Measurements from ENCODE around the gene KCNG3.

GRCh38 chr2:42401773-42402172 is 92.0 kb downstream of the KCNG3 start:
- TF ChIP-seq EZH2 (IDR thresholded peaks at IDR 0.05; ENCODE audit: insufficient read depth, poor library complexity, severe bottlenecking) (no peak), EZH2phosphoT487 (IDR thresholded peaks at IDR 0.05; ENCODE audit: insufficient read depth, low read depth) (no peak)

Measured in GM23248 (cell line).